K562 (cell line): ENCODE measurements around the gene PPT2. TPM values are rescaled to one million over a fixed set of nuclear protein-coding genes. Genes with fewer than 3 reads are reported as not detected.

Experiments used
- ATAC-seq: fragments of 200-7000 bp; cut with Tn5 transposase; 3 replicates; pipeline ENCODE4 v1.9.1; 2020; ENCODE audit warnings: moderate library complexity
- BruUV-seq: library from RNA; stranded (reverse); fragments of 400-500 nt; replicated peaks from 2 replicates; lab custom pipeline; 2021; lab: Mats Ljungman, UMichigan
- CTCF ChIA-PET: fragments of 300-600 bp; formaldehyde crosslinking; extraction: SDS; loops from one replicate; lab custom pipeline; 2021; ENCODE audit warnings: low intra/inter-chr PET ratio; lab: Yijun Ruan, JAX
- POLR2A ChIA-PET: fragments of 300-600, 350-650 bp; sonication (Branson Sonifier 250); formaldehyde crosslinking; extraction: SDS; loops from one replicate; lab custom pipeline; 2021; ENCODE audit warnings: antibody characterized with exemption, inconsistent platforms; lab: Yijun Ruan, JAX
- DNase-seq, 4 experiments: peaks; one replicate each; pipeline versions ENCODE4 v3.0.0 to v3.0.0-alpha.2; 2011 to 2018; ENCODE audit warnings: low spot score in 3 of 4, mixed read lengths in 3 of 4; ENCODE audit errors: extremely low read depth in 1 of 4
- FAIRE-seq: peaks from 2 replicates; lab custom pipeline; 2011; peaks lifted over from hg19 to GRCh38; lab: Jason Lieb, UNC
- H2AFZ ChIP-seq: 2 replicates; pipeline ENCODE4 v1.6.0; 2011; ENCODE audit warnings: low read depth, low read length, control low read depth, inconsistent platforms
- H3K27ac ChIP-seq: fragments of 200-600 bp; 3 replicates; pipeline ENCODE4 v1.8.0; 2011; ENCODE audit warnings: low read depth, mild to moderate bottlenecking, control low read depth, inconsistent platforms, low read length, moderate library complexity, mixed read lengths; ENCODE audit errors: extremely low read depth
- H3K27me3 ChIP-seq, 2 experiments: fragments of 300-600 bp in 1 of 2; 2 replicates in 1 of 2; 3 replicates in 1 of 2; pipeline versions ENCODE4 v1.6.0 to v1.8.0; 2011; ENCODE audit warnings: inconsistent platforms in 2 of 2, low read length in 2 of 2, mild to moderate bottlenecking in 1 of 2, mixed read lengths in 1 of 2, moderate library complexity in 1 of 2; ENCODE audit not compliant: control insufficient read depth in 2 of 2, insufficient read depth in 2 of 2
- H3K36me3 ChIP-seq: fragments of 300-600 bp; 3 replicates; pipeline ENCODE4 v1.8.0; 2011; ENCODE audit warnings: mild to moderate bottlenecking, low read length, inconsistent platforms; ENCODE audit not compliant: control insufficient read depth, insufficient read depth
- H3K4me1 ChIP-seq, 2 experiments: fragments of 200-600 bp in 1 of 2; replicated peaks in 1 of 2; 2 replicates in 1 of 2; 3 replicates in 1 of 2; pipeline versions ENCODE4 v1.5.1 to v1.8.0; 2011; ENCODE audit warnings: inconsistent platforms in 2 of 2, low read length in 2 of 2, mild to moderate bottlenecking in 1 of 2, mixed read lengths in 1 of 2, moderate library complexity in 1 of 2; ENCODE audit not compliant: control insufficient read depth in 2 of 2, insufficient read depth in 2 of 2
- H3K4me2 ChIP-seq: 2 replicates; pipeline ENCODE4 v1.6.1; 2011; ENCODE audit warnings: low read length, control low read depth, inconsistent platforms, mixed read lengths; ENCODE audit not compliant: insufficient read depth
- H3K4me3 ChIP-seq: fragments of 200-600 bp; sonication (generic), shearing (Covaris generic); 2 replicates; pipeline ENCODE4 v1.5.1; 2016; ENCODE audit warnings: control low read depth, inconsistent platforms
- H3K79me2 ChIP-seq: fragments of 200-600 bp; 3 replicates; pipeline ENCODE4 v1.8.0; 2011; ENCODE audit warnings: low read length, inconsistent platforms; ENCODE audit not compliant: control insufficient read depth, insufficient read depth
- H3K9ac ChIP-seq, 2 experiments: 2 replicates each; pipeline versions ENCODE4 v1.6.0 to v1.6.1; 2011; ENCODE audit warnings: low read depth in 2 of 2, low read length in 2 of 2, control low read depth in 1 of 2, inconsistent platforms in 1 of 2, mild to moderate bottlenecking in 1 of 2, mixed read lengths in 1 of 2; ENCODE audit not compliant: insufficient read depth in 1 of 2
- H3K9me1 ChIP-seq: one replicate; pipeline ENCODE4 v1.6.0; 2011; ENCODE audit warnings: inconsistent platforms, mild to moderate bottlenecking, low read length, moderate library complexity; ENCODE audit not compliant: control insufficient read depth, insufficient read depth
- H3K9me3 ChIP-seq: replicated peaks from 2 replicates; pipeline ENCODE4 v1.5.1; 2011; ENCODE audit warnings: low read depth, low read length, inconsistent platforms; ENCODE audit not compliant: control insufficient read depth, insufficient read depth
- H4K20me1 ChIP-seq: replicated peaks from 2 replicates; pipeline ENCODE4 v1.6.1; 2011; ENCODE audit warnings: low read length, inconsistent platforms, mixed read lengths; ENCODE audit not compliant: control insufficient read depth, insufficient read depth
- ARID2 ChIP-seq: fragments of 450-650 bp; IDR thresholded peaks from 2 replicates; pipeline ENCODE4 v1.6.1; 2017; ENCODE audit warnings: antibody characterized with exemption, mild to moderate bottlenecking
- ETV6 ChIP-seq, 3 experiments: fragments of 150-350 bp in 1 of 3; sonication (generic) in 1 of 3; formaldehyde crosslinking in 1 of 3; IDR thresholded peaks; 2 replicates each; pipeline versions ENCODE4 v1.6.1 to v1.8.0; 2014 to 2022; ENCODE audit warnings: borderline replicate concordance in 2 of 3, low read depth in 2 of 3, antibody characterized with exemption in 1 of 3, low read length in 1 of 3, mild to moderate bottlenecking in 1 of 3, missing genetic modification reagents in 1 of 3
- GATAD2B ChIP-seq: fragments of 450-650 bp; IDR thresholded peaks from 2 replicates; pipeline ENCODE4 v1.6.1; 2017; ENCODE audit warnings: mild to moderate bottlenecking, borderline replicate concordance
- HIVEP1 ChIP-seq: fragments of 250-450 bp; sonication (Bioruptor Pico); IDR thresholded peaks from 2 replicates; pipeline ENCODE4 v1.4.0; 2020; ENCODE audit warnings: mild to moderate bottlenecking
- HNRNPH1 ChIP-seq: fragments of 200-400 bp; formaldehyde crosslinking; optimal IDR thresholded peaks from 2 replicates; pipeline ENCODE3; 2017; ENCODE audit warnings: low read depth, mild to moderate bottlenecking, low read length, moderate library complexity
- LEF1 ChIP-seq: fragments of 450-650 bp; IDR thresholded peaks from 2 replicates; pipeline ENCODE4 v1.6.1; 2016; ENCODE audit warnings: mild to moderate bottlenecking
- MTA1 ChIP-seq: fragments of 450-650 bp; IDR thresholded peaks from 2 replicates; pipeline ENCODE4 v1.6.1; 2017; ENCODE audit warnings: borderline replicate concordance
- NEUROD1 ChIP-seq: fragments of 150-350 bp; IDR thresholded peaks from 2 replicates; pipeline ENCODE4 v1.6.1; 2014; ENCODE audit warnings: borderline replicate concordance, low read length, low read depth; ENCODE audit not compliant: partially characterized antibody
- NFE2L1 ChIP-seq: fragments of 450-650 bp; IDR thresholded peaks from 2 replicates; pipeline ENCODE4 v1.6.1; 2016; ENCODE audit warnings: missing genetic modification characterization, low read depth, mild to moderate bottlenecking, missing compliant biosample characterization, moderate library complexity, borderline replicate concordance
- NFXL1 ChIP-seq: fragments of 450-650 bp; formaldehyde crosslinking; IDR thresholded peaks from 2 replicates; pipeline ENCODE4 v1.4.0; 2021; ENCODE audit warnings: mild to moderate bottlenecking
- POU5F1 ChIP-seq: fragments of 150-350 bp; IDR thresholded peaks from 2 replicates; pipeline ENCODE4 v1.6.1; 2014; ENCODE audit warnings: borderline replicate concordance, low read length, low read depth, mild to moderate bottlenecking; ENCODE audit not compliant: partially characterized antibody
- TBP ChIP-seq: optimal IDR thresholded peaks from 2 replicates; pipeline ENCODE3; 2011; ENCODE audit warnings: low read depth, low read length, improper control_type of control experiment
- ZNF121 ChIP-seq: sonication (generic); formaldehyde crosslinking; conservative IDR thresholded peaks from 2 replicates; pipeline ENCODE4 v1.8.0; 2022; ENCODE audit warnings: missing genetic modification reagents
- ZNF133 ChIP-seq: fragments of 250-450 bp; sonication (Bioruptor Pico); IDR thresholded peaks from 2 replicates; pipeline ENCODE4 v1.4.0; 2020; ENCODE audit warnings: mild to moderate bottlenecking
- WGBS: fragments of 100-300 bp; shearing (Covaris generic); methylation state at CpG from one replicate; pipeline ENCODE4 v1.1.6; 2016; ENCODE audit warnings: low coverage, mixed read lengths; ENCODE audit not compliant: insufficient coverage; ENCODE audit errors: missing lambda C conversion rate; 5-methylcytosine and 5-hydroxymethylcytosine counted together
- in situ Hi-C: fragments of 300-500 bp; cut with MboI; formaldehyde crosslinking; loops from 4 replicates; pipeline ENCODE4 v1.15.0; 2018; ENCODE audit warnings: inconsistent platforms, mixed read lengths
- intact Hi-C: fragments of 100-400 bp; cut with micrococcal nuclease; formaldehyde crosslinking; loops from 2 replicates; pipeline ENCODE4 v1.14.2; 2022
- polyA plus RNA-seq, 8 experiments: library from polyadenylated mRNA; depleted of rRNA in 4 of 8; stranded (reverse) in 5 of 8; unstranded in 3 of 8; fragments of >200 nt; fragmentation: Nextera tagmentation in 2 of 8; fragmentation: Illumina TruSeq in 1 of 8; extraction: Ambion mirVana in 2 of 8; extraction: Trizol in 1 of 8; gene quantifications; 2 replicates each; pipeline versions ENCODE4 v1.2.1 to v1.2.3, GENCODE V29; 2011 to 2014; ENCODE audit warnings: inconsistent platforms in 1 of 8, missing spikeins in 1 of 8
- total RNA-seq, 7 experiments: library from RNA; depleted of rRNA in 6 of 7; stranded (reverse); fragments of >200 nt in 6 of 7; fragmentation: Illumina TruSeq in 2 of 7; extraction: Trizol in 2 of 7; gene quantifications; 2 replicates each; pipeline versions ENCODE4 v1.2.1 to v1.2.3, GENCODE V29; 2011 to 2021; ENCODE audit warnings: low replicate concordance in 1 of 7
- TF ChIP-seq, protein P1 (sequence below): fragments of 200-800 bp; sonication (Bioruptor generic); IDR thresholded peaks from 2 replicates; pipeline ENCODE4 v1.6.1; 2017; ENCODE audit warnings: missing genetic modification characterization, missing compliant biosample characterization

PPT2 gene
- total and polyA plus RNA-seq, 9 of the 15 experiments (the other 6 are each of a cell fraction or from before 2014, with no cell fraction given), result 27.4 to 98.8 (median 69.9) TPM

DNA sequence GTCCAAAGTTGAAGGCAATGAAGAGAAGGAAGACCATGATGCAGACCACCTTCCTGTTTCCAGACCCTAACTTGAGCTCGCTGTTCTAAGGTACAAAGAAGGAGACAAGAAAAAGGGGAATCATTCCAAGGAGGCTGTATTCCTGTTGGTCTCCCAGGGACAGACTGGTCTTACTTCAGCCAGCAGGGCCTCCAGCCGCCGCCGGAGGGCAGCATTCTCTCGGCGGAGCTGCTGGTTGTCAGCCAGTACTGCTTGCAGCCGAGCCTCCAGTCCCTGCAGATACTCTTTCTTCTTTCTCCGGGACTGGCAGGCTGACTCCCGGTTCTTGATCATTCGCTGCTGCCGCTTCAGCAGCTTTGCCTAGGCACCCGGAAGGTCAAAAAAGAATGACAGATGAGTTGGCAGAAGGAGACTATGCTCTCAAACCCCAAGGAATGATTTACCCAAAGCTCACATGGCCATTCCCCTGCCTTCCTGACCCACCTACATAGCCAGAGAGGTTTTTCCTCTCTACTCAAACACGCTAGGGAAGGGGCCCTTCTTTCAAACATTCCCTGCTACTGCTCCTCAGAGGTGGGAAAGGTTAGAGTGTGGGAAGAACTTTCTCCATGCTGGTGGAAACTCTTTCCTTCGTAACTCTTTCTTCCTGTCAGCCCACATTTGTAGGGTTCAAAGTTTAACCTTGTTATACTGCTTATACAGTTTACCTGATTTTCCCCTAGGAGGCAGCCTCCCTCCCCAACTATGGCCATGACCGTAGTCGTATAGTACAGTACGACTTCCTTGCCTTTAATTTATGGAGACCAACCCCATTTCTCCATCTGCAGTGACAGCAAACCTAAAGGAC lies 34.9 kb upstream of the PPT2 start:
- peak overlapping the region; percentile 43; the same call in 2 of the 3 replicates for H3K27ac ChIP-seq
- H3K27me3 ChIP-seq, result no peaks in the 10 kb centered on the region
- ATAC-seq (peak; percentile 96), DNase-seq (peak; percentile 86 to 93 (median 88)), FAIRE-seq (peak; percentile 95)
- H3K9me3 ChIP-seq, result no peaks in the 10 kb centered on the region
- intact Hi-C loops, result loop anchor here (1.0 to 10.0 kb wide), 9 partner anchors 35 to 582 kb away; partner anchors contain the start of genes PPT2, RNF5 and ZBTB12
- H3K79me2 ChIP-seq, result no peaks in the 10 kb centered on the region
- peak overlapping the region; percentile 57 for H3K4me2 ChIP-seq
- peaks cover 7 to 8% of the 10 kb centered on the region in 2 experiments; a peak in 4 of 5 replicates for H3K4me1 ChIP-seq
- peaks cover 73% of the 10 kb centered on the region for H3K36me3 ChIP-seq
- ChIA-PET CTCF (interaction anchor here (0.8 to 2.5 kb wide), 6 partner anchors 9 to 79 kb away, joined by 3 to 51 read pairs (median 4); partner anchors contain the start of genes ATF6B and PPT2), POLR2A (interaction anchor here (0.6 to 4.6 kb wide), 10 partner anchors 9 to 232 kb away, joined by 3 to 25 read pairs (median 4); partner anchors contain the start of genes ATF6B, FKBPL, RNF5 and TNXB)
- H3K9me1 ChIP-seq, result peaks cover 3% of the 10 kb centered on the region
- H2AFZ ChIP-seq, result peak overlapping the region; percentile 44
- WGBS, result 12% methylated on average over 17 of the region's 17 CpGs
- H3K9ac ChIP-seq, result peak overlapping the region; percentile 13 to 39; a peak in 2 of 4 replicates
- H4K20me1 ChIP-seq, result no peaks in the 10 kb centered on the region
- in situ Hi-C loops, result no loop called here
- H3K4me3 ChIP-seq, result no peak overlapping the region
- no TSS peak for BruUV-seq
- TF ChIP-seq NFXL1 (no peak), ZNF121 (CRISPR knock-in tag) (no peak), TBP (no peak), ZNF133 (no peak), POU5F1 (no peak), GATAD2B (no peak), LEF1 (no peak), ARID2 (peak; percentile 72; the same call in 1 of the 2 replicates), NFE2L1 (tag) (no peak), MTA1 (no peak), HIVEP1 (CRISPR knock-in tag) (no peak), NEUROD1 (no peak), HNRNPH1 (no peak), ETV6 (IDR thresholded peaks at IDR 0.05; ENCODE audit: borderline replicate concordance in 1 of 2, low read depth in 2 of 2, low read length in 1 of 2) (no peak), ETV6 (CRISPR knock-in tag; IDR thresholded peaks at IDR 0.05; ENCODE audit: borderline replicate concordance) (no peak)
- TF ChIP-seq, protein P1, sequence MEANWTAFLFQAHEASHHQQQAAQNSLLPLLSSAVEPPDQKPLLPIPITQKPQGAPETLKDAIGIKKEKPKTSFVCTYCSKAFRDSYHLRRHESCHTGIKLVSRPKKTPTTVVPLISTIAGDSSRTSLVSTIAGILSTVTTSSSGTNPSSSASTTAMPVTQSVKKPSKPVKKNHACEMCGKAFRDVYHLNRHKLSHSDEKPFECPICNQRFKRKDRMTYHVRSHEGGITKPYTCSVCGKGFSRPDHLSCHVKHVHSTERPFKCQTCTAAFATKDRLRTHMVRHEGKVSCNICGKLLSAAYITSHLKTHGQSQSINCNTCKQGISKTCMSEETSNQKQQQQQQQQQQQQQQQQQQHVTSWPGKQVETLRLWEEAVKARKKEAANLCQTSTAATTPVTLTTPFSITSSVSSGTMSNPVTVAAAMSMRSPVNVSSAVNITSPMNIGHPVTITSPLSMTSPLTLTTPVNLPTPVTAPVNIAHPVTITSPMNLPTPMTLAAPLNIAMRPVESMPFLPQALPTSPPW, result peak; percentile 45; the same call in 1 of the 2 replicates
